Fibroblast of peridontal ligament (primary cell): ENCODE measurements around the gene C2orf76.
"Not testable (repeated sequence)": the region's sequence is repeated elsewhere in the genome, so short reads cannot be mapped to it uniquely, and the experiment has no call there.

Source experiments
- DNase-seq: peaks from one replicate; pipeline ENCODE4 v3.0.0-alpha.2; 2010; ENCODE audit errors: extremely low read depth

The C2orf76 gene

GRCh38 chr2:119366649-119367471, at the start of gene C2orf76, which contains the start of gene DBI:
Gene C2orf76, minus strand, starts transcription at chr2:119366834. Its CDS starts 26,875 bp downstream, at chr2:119339959.
Gene DBI, plus strand, starts transcription at chr2:119366977. Its CDS starts 75 bp downstream, at chr2:119367052.
- peak; percentile 89 for DNase-seq

GRCh38 chr2:119415630-119416029, 49.0 kb upstream of the C2orf76 start:
- DNase-seq, result no peak

DNA sequence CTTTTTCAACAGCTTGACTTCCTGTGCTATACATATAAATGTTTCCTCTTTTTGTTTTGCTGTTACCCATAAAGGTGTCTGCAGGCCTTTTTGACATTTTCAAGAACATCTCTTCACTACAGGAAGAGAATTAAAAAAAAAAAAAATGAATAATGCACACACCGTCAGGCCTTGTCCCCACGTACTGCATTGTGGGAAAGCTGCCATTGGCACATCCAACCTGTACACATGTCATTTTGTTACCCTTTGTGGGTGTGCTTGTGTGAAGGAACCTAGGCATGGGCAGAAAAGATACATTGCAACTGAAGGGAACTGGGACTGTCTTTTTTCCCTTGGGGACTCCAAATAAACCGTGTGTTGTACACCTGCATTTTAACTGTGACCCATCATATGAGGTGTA, 48.3 kb upstream of the C2orf76 start:
- no peak for DNase-seq

DNA sequence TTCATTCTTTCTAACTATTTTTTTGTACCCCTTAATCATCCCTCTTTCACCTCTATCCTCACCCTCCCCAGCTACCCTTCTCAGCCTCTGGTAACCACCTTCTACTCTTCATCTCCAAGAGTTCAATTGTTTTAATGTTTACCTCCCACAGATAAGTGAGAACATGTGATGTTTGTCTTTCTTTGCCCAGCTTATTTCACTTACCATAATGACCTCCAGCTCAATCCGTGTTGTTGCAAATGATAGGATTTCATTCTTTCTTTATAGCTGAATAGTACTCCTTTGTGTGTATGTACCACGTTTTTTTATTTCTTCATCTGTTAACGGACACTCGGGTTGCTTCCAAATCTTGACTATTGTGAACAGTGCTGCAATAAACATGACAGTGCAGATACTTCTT, 42.9 kb upstream of the C2orf76 start:
- no peak for DNase-seq

DNA sequence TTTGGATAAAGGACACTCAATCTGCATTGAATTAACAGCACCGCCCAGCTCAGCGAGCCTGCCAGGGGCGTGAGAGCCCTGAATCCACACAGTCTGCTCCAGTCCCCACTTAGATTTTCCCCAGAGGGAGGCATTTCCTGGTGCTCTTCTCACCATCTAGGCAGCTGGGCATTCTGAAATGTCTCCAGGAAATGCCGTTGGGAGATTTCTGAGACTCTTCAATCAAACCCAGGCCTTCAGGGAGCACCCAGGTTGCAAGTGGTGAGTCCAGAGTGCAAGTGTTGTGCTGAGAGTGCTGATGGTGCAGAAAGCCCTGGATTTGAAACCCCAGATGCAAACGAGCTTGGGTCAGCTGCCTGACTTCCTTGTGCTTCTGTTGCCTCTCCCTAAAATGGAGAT, 41.6 kb upstream of the C2orf76 start:
- DNase-seq, result peak; percentile 10

DNA sequence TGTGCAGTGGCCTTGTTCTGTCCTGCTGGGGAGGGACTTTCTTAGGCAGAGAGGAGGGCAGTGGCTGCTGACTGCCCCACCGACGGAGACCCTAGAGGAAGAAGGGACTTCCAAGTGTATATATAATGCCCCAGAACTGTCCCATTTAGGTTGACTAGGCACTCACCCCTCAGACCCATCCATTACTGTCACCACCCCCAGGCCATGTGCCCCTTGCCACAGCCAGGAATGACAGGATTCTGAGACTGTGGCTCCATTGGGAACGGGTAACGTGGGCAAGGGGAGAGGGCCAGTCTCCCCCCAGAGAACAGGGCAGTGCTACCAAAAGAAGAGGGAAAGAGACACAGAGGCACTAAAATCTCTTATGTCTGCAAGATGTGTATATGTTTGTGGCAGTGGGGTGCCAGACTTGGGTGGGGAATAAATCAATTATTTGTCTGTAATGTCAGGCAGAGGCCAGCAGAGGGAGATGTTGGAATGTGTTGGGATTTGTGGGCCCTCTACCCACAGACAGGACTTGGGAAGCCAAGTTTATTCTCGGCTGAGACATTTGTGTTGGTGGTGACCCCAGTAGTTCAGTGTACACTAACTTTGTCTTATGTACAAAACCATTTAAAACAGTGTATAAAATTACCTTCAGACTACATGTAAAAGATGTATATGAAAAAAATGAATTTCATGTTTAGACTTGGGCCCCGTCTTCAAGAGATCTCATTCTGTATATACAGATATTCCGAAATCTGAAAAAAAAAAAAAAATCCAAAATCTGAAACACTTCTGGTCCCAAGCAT, 41.0 kb upstream of the C2orf76 start:
- peak; percentile 76 for DNase-seq

- DNase-seq, result no peak
These were observed 38.5 kb upstream of the C2orf76 start for GRCh38 chr2:119405151-119405550.

DNA sequence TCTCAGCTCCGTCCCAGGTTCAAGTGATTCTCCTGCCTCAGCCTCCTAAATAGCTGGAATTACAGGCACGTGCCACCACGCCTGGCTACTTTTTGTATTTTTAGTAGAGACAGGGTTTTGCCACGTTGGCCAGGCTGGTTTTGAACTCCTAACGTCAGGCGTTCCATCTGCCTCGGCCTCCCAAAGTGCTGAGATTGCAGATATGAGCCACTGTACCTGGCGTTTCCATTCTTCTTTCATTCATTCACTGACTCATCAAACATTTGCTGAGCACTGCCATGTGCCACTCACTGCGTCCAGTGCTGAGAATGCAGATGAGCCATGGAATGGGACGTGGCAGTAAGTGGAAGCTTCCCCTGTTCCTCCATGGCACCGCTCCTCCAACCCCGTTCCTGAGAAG, 37.0 kb upstream of the C2orf76 start:
- not testable (repeated sequence) for DNase-seq

GRCh38 chr2:119402645-119403560, 36.3 kb upstream of the C2orf76 start:
- peak; percentile 5 for DNase-seq

DNA sequence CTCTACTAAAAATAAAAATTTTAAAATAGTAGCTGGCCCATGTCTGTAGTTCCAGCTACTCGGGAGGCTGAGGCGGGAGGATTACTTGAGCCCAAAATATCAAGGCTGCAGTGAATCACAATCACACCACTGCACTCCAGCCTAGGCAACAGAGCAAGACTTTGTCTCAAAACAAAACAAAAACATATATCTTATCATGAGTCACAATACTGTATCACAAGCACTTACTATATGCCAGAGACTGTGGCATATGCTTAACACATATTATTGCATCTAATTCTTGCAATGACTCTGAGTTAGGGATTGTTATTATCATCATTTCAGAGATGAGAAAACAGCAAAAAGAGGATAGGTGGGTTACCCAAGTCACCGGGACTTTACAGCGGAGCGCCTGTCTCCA, 35.5 kb upstream of the C2orf76 start:
- no peak for DNase-seq

- DNase-seq, result no peak
These were observed 30.6 kb upstream of the C2orf76 start for GRCh38 chr2:119397196-119397595.

- DNase-seq, result no peak
These were observed 27.5 kb upstream of the C2orf76 start for GRCh38 chr2:119393971-119394748.

DNA sequence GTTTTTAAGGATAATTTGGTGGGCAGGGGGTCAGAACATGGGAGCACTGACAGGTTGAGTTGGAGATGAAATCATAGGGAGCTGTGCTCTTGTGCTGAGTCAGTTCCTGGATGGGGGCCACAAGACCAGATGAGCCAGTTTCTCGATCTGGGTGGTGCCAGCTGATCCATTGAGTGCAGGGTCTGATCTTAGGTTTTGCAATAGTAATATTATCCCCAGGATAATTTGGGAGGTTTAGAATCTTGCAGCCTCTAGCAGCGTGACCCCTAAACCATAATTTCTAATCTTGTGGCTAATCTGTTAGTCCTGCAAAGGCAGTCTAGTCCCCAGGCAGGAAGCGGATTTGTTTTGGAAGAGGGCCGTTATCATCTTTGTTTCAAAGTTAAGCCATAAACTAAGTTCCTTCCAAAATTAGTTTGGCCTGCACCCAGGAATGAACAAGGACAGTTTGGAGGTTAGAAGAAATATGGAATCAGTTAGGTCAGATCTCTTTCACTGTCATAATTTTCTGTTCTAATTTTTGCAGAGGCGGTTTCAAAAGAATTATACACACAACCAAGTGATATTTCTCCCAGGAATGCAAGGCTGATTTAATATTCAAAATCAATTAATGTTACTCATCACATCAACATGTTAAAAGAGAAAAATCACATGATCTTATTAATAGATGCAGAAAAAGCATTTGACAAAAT, 23.1 kb upstream of the C2orf76 start:
- peak; percentile 78 for DNase-seq

DNA sequence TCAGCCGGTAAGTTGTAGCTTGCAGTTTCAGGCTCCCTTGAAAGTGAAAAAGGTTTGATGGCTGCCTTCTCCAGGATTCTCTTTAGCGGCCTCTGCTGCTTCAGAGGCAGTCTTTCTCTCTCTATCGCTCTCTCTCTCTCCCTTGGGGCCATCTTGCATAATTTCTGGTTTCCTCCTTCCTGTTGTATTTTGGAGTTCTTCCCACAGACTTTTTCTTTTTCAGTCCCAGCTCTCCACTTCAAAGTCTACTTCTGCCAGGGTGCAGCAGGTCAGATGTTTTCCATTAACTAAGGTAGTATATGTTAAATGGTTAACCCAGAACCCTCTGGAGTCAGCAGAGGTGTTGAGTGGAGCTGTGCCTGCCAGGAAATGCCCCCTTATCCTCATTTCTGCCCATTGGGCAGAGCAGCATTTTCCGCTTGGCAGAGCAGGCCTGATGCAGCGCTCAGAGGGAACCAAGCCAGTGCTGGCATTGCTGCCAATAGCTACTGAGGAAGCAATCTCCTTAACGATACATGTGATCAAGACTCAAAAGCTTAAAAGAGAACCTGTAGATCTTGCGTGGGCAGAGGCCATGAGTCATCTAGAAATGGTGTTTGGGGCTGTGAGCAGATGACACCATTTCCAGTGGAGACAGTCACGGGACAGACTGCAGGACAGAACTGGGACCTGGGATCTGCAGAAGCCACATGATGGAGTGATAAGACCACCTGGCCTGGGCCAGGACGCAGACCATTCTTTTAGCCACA, 20.9 kb upstream of the C2orf76 start:
- peak; percentile 94 for DNase-seq

- DNase-seq, result no peak
These were observed 18.8 kb upstream of the C2orf76 start for GRCh38 chr2:119385466-119385865.

DNA sequence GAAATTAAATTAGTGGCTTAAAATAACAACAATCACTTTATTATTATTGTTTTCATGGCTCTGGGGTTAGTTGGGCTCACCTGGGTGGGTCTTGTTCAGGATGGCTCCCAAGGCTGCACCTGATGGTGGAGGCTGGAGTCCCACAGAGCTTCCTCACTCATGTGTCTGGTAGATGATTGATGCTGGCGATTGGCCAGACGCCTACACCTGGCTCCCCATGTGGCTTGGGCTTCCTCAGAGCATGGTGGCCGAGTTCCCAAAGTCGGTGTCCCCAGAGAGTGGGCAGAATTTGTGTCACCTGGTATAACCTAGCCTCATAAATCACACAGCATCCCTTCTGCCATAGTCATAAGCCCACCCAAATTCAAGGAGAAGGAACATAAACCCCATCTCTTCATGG, 18.3 kb upstream of the C2orf76 start:
- no peak for DNase-seq

DNA sequence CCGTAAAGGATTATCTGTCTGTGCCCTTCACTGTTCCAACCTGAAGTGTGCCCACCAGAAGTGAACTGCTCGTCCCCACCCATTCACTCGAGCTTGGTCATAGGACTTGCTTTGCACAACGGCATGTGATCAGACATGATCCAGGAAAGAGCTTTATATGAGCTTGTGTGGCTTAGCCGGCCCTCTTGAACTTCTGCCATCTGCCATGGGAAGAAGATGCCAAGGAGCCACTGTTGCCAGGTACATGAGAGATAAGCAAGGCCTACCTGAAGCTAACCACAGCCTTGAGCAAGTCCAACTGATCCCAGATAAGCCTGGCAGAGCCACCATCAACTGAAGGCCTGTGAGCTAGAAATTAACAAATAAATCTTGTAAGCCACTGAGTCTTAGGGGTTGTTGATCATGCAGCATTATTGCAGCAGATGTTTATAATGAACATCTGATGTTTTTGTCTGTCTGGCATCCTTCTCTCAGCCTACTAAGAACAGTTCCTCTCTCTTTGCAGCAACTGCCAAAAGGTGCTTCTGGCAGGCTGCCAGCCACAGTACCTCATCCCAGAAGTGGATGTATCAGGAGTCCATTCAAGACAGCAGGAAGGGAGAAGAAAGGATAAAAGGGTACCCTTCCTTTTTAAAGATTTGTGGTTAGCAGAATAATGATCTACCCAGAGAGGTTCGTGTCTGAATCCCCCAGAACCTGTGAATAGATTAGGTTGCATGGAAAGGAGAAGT, 16.9 kb upstream of the C2orf76 start:
- DNase-seq, result no peak

GRCh38 chr2:119378566-119378965, 11.9 kb upstream of the C2orf76 start:
- DNase-seq, result no peak

- no peak for DNase-seq
These were observed 11.3 kb upstream of the C2orf76 start for GRCh38 chr2:119377993-119378345.
